OCI-LY7 (cell line): Measurements from ENCODE around the gene DENND1A.

Experiments used
- CTCF ChIP-seq: fragments of 200-600 bp; sonication (generic); conservative IDR thresholded peaks from 2 replicates; pipeline ENCODE4 v1.5.1; 2014; ENCODE audit warnings: mild to moderate bottlenecking, antibody characterized with exemption, low read length, moderate library complexity, mixed read lengths
- EZH2phosphoT487 ChIP-seq: fragments of 200-600 bp; sonication (generic); IDR thresholded peaks from 2 replicates; pipeline ENCODE4 v1.6.1; 2018; ENCODE audit warnings: low read depth, borderline replicate concordance, mild to moderate bottlenecking, mixed run types, antibody characterized with exemption, low read length, moderate library complexity, mixed read lengths

- TF ChIP-seq EZH2phosphoT487 = no peak
- no peak for TF ChIP-seq CTCF
These were observed 586.3 kb downstream of the DENND1A start for GRCh38 chr9:123343443-123344191.
